HS-27A (cell line): ENCODE measurements around the gene TBC1D16.
"Not testable (repeated sequence)": the region's sequence is repeated elsewhere in the genome, so short reads cannot be mapped to it uniquely, and the experiment has no call there.

Experiments used
- DNase-seq: peaks from one replicate; pipeline ENCODE4 v3.0.0-alpha.2; 2012; ENCODE audit warnings: low read depth, missing footprints

The TBC1D16 gene

GRCh38 chr17:80050706-80051105 is 15.0 kb upstream of the TBC1D16 start:
- DNase-seq, result no peak

- no peak for DNase-seq
These were observed 14.3 kb upstream of the TBC1D16 start for GRCh38 chr17:80049986-80050385.

GRCh38 chr17:80047176-80047575 is 11.5 kb upstream of the TBC1D16 start:
- no peak for DNase-seq

- DNase-seq, result not testable (repeated sequence)
These were observed 11.0 kb upstream of the TBC1D16 start for GRCh38 chr17:80046709-80047108.

GRCh38 chr17:80045703-80046102 is 10.0 kb upstream of the TBC1D16 start:
- no peak for DNase-seq

- no peak for DNase-seq
These were observed 8.3 kb upstream of the TBC1D16 start for GRCh38 chr17:80043963-80044362.

GRCh38 chr17:80036715-80037477 is 1.2 kb upstream of the TBC1D16 start:
- no peak for DNase-seq

- DNase-seq, result peak; percentile 22
These were observed 454 bp upstream of the TBC1D16 start, which contains the start of gene CCDC40 for GRCh38 chr17:80035937-80036714. Gene CCDC40 (plus strand): TSS chr17:80036642. CDS start chr17:80036663, 21 bp downstream.

GRCh38 chr17:80034791-80035686 is 633 bp downstream of the TBC1D16 start:
- no peak for DNase-seq

- no peak for DNase-seq
These were observed 1.8 kb downstream of the TBC1D16 start for GRCh38 chr17:80033840-80034239.

GRCh38 chr17:80032614-80033171 is 3.0 kb downstream of the TBC1D16 start:
- no peak for DNase-seq

GRCh38 chr17:80031691-80032430 is 3.8 kb downstream of the TBC1D16 start:
- no peak for DNase-seq

GRCh38 chr17:80030730-80031410 is 4.8 kb downstream of the TBC1D16 start:
- no peak for DNase-seq

GRCh38 chr17:80029258-80029974 is 6.3 kb downstream of the TBC1D16 start:
- DNase-seq, result no peak

- no peak for DNase-seq
These were observed 7.6 kb downstream of the TBC1D16 start for GRCh38 chr17:80028030-80028429.

- no peak for DNase-seq
These were observed 8.6 kb downstream of the TBC1D16 start for GRCh38 chr17:80027043-80027435.

- no peak for DNase-seq
These were observed 9.2 kb downstream of the TBC1D16 start for GRCh38 chr17:80026359-80027042.

- DNase-seq, result no peak
These were observed 9.9 kb downstream of the TBC1D16 start for GRCh38 chr17:80025796-80026195.

GRCh38 chr17:80025140-80025539 is 10.5 kb downstream of the TBC1D16 start:
- no peak for DNase-seq
